ENCODE measurements around the gene KIFC1.

The KIFC1 gene

DNA sequence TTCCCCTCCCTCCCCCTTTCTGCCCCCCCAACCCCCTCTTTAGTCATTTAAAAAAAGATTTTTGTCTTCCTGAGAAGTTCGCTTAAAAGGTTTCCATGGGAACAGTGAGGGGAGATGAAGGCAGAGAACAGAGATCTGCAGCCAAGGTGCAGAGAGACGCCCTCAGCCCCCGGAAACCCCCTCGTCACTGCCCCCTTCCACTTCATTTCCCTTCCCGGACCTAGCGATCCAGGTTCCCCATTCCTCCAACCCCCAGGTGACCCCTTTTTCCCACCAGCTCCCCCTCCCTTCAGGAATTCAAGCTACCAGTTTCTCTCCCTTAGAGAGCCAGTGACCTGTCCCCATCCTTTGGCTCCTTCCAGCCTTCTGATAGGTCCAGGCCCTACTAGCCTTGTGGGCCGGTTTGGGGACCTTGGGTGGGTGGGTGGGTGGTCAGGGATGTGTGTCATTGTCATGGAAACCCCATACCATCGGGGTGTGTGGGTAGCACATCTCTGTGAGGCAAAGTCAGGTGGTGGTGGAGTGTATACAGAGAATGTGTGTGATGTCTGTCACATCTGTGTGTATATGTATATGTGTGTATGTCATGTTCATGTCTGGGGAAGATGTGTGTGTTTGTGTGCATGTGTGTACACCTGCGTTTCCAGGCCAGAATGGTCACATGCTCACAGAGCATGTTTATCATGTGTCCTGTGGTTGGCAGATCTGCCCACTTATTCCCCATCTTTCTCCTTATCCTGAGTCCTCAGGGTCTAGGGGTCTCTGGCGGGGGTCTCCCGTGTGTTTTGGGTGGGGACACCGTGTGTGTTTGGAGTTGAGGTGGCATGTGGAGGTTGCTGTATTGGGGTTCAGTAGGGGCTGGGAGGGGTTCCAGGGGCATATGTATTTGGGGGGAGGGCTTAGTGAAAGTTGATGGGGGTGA, 35.2 kb downstream of the KIFC1 start:
- TF ChIP-seq EZH2 (optimal IDR thresholded peaks at IDR 0.05; ENCODE audit: low read depth, low read length) (no peak), EZH2phosphoT487 (IDR thresholded peaks at IDR 0.05; ENCODE audit: low read length) (no peak)
- TF ChIP-seq, protein P1, sequence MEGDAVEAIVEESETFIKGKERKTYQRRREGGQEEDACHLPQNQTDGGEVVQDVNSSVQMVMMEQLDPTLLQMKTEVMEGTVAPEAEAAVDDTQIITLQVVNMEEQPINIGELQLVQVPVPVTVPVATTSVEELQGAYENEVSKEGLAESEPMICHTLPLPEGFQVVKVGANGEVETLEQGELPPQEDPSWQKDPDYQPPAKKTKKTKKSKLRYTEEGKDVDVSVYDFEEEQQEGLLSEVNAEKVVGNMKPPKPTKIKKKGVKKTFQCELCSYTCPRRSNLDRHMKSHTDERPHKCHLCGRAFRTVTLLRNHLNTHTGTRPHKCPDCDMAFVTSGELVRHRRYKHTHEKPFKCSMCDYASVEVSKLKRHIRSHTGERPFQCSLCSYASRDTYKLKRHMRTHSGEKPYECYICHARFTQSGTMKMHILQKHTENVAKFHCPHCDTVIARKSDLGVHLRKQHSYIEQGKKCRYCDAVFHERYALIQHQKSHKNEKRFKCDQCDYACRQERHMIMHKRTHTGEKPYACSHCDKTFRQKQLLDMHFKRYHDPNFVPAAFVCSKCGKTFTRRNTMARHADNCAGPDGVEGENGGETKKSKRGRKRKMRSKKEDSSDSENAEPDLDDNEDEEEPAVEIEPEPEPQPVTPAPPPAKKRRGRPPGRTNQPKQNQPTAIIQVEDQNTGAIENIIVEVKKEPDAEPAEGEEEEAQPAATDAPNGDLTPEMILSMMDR (IDR thresholded peaks at IDR 0.05; ENCODE audit: low read length), result no peak
- Histone ChIP-seq H3K36me3 (replicated peaks; ENCODE audit: insufficient read depth, low read length) (no peaks in the 10 kb centered on the region), H4K20me1 (ENCODE audit: insufficient read depth, low read length) (no peaks in the 10 kb centered on the region), H3K4me1 (ENCODE audit: low read length) (peaks cover 28% of the 10 kb centered on the region), H3K4me2 (ENCODE audit: low read depth, low read length) (peak overlapping the region; percentile 90), H3K27me3 (replicated peaks; ENCODE audit: insufficient read depth, low read length) (peaks cover 24% of the 10 kb centered on the region), H3K9ac (ENCODE audit: low read length) (peak overlapping the region; percentile 61; the same call in 1 of the 2 replicates), H3K79me2 (ENCODE audit: low read length) (no peaks in the 10 kb centered on the region), H3K4me3 (ENCODE audit: low read length) (peak overlapping the region; percentile 80), H3K27ac (ENCODE audit: low read length) (peak overlapping the region; percentile 52; the same call in 1 of the 2 replicates), H3F3A (ENCODE audit: insufficient read depth, low read length) (peaks cover 28% of the 10 kb centered on the region), H2AFZ (ENCODE audit: low read length) (peak overlapping the region; percentile 33), H3K9me2 (replicated peaks; ENCODE audit: insufficient read depth, low read length) (no peaks in the 10 kb centered on the region), H3K9me3 (replicated peaks; ENCODE audit: insufficient read depth, low read length) (no peaks in the 10 kb centered on the region)
- DNase-seq, result no peak

DNA sequence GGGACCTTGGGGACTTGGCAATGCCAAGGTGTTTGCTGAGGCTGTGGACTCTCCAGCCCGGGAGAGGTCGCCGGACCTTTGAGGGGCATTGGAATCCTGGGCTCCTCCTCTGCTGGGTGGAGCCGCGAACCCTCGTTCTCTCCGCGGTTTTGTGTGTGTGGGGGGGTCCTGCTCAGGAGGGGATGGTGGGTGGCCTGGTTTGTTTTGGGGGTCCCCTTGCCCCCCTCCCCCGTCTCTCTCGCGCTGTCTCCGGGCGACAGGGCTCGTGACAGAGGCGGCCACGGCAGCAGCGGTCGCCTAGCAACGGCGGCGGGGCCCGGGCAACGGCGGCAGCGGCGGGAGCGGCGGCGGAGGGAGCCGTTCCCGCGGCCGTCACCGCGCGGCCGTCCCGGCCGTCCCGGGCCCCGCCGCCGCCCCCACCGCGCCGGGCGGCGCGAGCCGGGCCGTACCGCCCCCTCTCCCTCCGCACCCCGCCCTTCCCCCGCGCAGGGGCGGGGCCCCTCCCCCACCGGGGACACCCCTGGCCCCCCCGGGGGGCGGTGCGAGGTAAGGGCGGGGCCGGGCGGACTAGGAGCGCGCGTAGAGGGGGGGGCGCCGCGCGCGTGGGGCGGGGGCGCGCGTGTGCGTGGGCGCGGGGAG, 36.1 kb downstream of the KIFC1 start:
- no peaks in the 10 kb centered on the region for H3K79me2 ChIP-seq (ENCODE audit: low read length)
- H3K27ac ChIP-seq (ENCODE audit: low read length), result no peak overlapping the region
- no peaks in the 10 kb centered on the region for H3K36me3 ChIP-seq (replicated peaks; ENCODE audit: insufficient read depth, low read length)
- H3K9me2 ChIP-seq (replicated peaks; ENCODE audit: insufficient read depth, low read length), result no peaks in the 10 kb centered on the region
- peak overlapping the region; percentile 76 for H3K4me3 ChIP-seq (ENCODE audit: low read length)
- peaks cover 28% of the 10 kb centered on the region for H3K4me1 ChIP-seq (ENCODE audit: low read length)
- TF ChIP-seq EZH2phosphoT487 (IDR thresholded peaks at IDR 0.05; ENCODE audit: low read length) (no peak), EZH2 (optimal IDR thresholded peaks at IDR 0.05; ENCODE audit: low read depth, low read length) (no peak)
- TF ChIP-seq, protein P1 (IDR thresholded peaks at IDR 0.05; ENCODE audit: low read length), result no peak
- peak overlapping the region; percentile 57 for H3K9ac ChIP-seq (ENCODE audit: low read length)
- H3K4me2 ChIP-seq (ENCODE audit: low read depth, low read length), result peak overlapping the region; percentile 90
- no peaks in the 10 kb centered on the region for H4K20me1 ChIP-seq (ENCODE audit: insufficient read depth, low read length)
- H3K27me3 ChIP-seq (replicated peaks; ENCODE audit: insufficient read depth, low read length), result peaks cover 16% of the 10 kb centered on the region
- H3K9me3 ChIP-seq (replicated peaks; ENCODE audit: insufficient read depth, low read length), result no peaks in the 10 kb centered on the region
- H3F3A ChIP-seq (ENCODE audit: insufficient read depth, low read length), result peaks cover 28% of the 10 kb centered on the region
- peak overlapping the region; percentile 33 for H2AFZ ChIP-seq (ENCODE audit: low read length)
- DNase-seq, result no peak

DNA sequence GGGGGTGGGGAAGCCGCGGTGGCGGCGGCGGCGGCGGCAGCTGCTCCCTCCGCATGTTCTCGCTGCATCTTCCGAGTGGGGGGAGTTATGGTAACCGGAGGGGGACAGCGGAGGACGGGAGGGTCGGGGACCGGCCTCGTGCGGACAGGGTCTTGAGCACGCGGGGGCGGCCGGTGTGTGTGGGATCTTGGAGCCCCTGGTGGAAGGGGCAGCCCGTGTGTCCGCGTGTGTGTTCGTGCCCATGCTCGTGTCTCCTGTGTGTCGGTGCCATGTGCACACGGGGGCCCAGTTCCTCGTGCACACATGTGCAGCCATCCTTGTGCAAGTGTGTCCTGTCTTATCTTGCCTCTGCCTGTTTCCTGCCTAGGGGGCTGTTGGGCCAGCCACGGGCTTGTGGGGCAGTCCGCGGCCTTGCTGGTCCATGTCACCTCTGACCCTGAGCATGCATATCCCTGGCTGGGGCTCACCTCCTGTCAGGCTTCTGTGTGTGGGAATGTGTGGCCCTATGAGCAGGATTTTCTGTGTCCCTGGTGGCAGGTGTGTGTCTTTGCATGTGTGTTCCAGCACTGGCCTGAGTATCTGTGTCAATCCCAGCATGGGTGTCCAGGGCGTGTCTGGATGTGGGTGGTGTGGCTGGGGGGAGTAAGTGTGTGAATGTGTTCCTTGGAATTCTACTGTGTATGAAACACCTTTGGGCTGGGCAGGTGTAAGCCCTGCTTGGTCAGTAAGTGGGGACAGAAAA, 36.8 kb downstream of the KIFC1 start:
- Histone ChIP-seq H3K4me2 (ENCODE audit: low read depth, low read length) (peak overlapping the region; percentile 80; the same call in 1 of the 2 replicates), H3K79me2 (ENCODE audit: low read length) (no peaks in the 10 kb centered on the region), H4K20me1 (ENCODE audit: insufficient read depth, low read length) (no peaks in the 10 kb centered on the region), H3K4me1 (ENCODE audit: low read length) (peaks cover 28% of the 10 kb centered on the region), H2AFZ (ENCODE audit: low read length) (peak overlapping the region; percentile 78), H3K9ac (ENCODE audit: low read length) (peak overlapping the region; percentile 44; the same call in 1 of the 2 replicates), H3K36me3 (replicated peaks; ENCODE audit: insufficient read depth, low read length) (no peaks in the 10 kb centered on the region), H3K27ac (ENCODE audit: low read length) (no peak overlapping the region), H3K4me3 (ENCODE audit: low read length) (peak overlapping the region; percentile 55), H3F3A (ENCODE audit: insufficient read depth, low read length) (peaks cover 28% of the 10 kb centered on the region), H3K9me2 (replicated peaks; ENCODE audit: insufficient read depth, low read length) (no peaks in the 10 kb centered on the region), H3K27me3 (replicated peaks; ENCODE audit: insufficient read depth, low read length) (peaks cover 9% of the 10 kb centered on the region), H3K9me3 (replicated peaks; ENCODE audit: insufficient read depth, low read length) (no peaks in the 10 kb centered on the region)
- DNase-seq, result peak; percentile 42
- TF ChIP-seq EZH2phosphoT487 (IDR thresholded peaks at IDR 0.05; ENCODE audit: low read length) (no peak), EZH2 (optimal IDR thresholded peaks at IDR 0.05; ENCODE audit: low read depth, low read length) (no peak)
- TF ChIP-seq, protein P1 (IDR thresholded peaks at IDR 0.05; ENCODE audit: low read length), result peak; percentile 54

All from MM.1S (cell line).